Spleen (tissue), 11 donors: ENCODE results near the gene PNPLA6. TPM values are rescaled to one million over a fixed set of nuclear protein-coding genes. Genes with fewer than 3 reads are reported as not detected.
A peak's percentile ranks its signal among the peaks of the same experiment; 100 is the strongest.

Experiments
- DNase-seq: peaks from one replicate; pipeline ENCODE4 v3.0.0-alpha.2; 2020
- H3K27ac ChIP-seq, 8 donors: fragments of 200-600 bp; sonication (generic) in 7 of 8; 1 replicate in 4 of 8; 2 replicates in 4 of 8; pipeline versions ENCODE4 v1.5.0 to v1.8.0; 2016 to 2021; ENCODE audit warnings: inconsistent platforms in 4 of 8, mild to moderate bottlenecking in 4 of 8, moderate library complexity in 1 of 8
- H3K27me3 ChIP-seq, 7 donors: fragments of 200-600 bp; sonication (generic) in 6 of 7; replicated peaks in 1 of 7; 1 replicate in 4 of 7; 2 replicates in 3 of 7; pipeline versions ENCODE4 v1.5.0 to v1.8.0; 2016 to 2021; ENCODE audit warnings: inconsistent platforms in 3 of 7, mild to moderate bottlenecking in 1 of 7
- H3K36me3 ChIP-seq, 6 donors: fragments of 200-600 bp; sonication (generic) in 5 of 6; 1 replicate in 4 of 6; 2 replicates in 2 of 6; pipeline versions ENCODE4 v1.5.0 to v1.8.0; 2016 to 2021; ENCODE audit warnings: inconsistent platforms in 2 of 6
- H3K4me1 ChIP-seq, 6 donors: fragments of 200-600 bp; sonication (generic) in 5 of 6; 1 replicate in 3 of 6; 2 replicates in 3 of 6; pipeline versions ENCODE4 v1.5.0 to v1.8.0; 2016 to 2021; ENCODE audit warnings: inconsistent platforms in 3 of 6
- H3K4me3 ChIP-seq, 8 donors: fragments of 200-600 bp; sonication (generic) in 7 of 8; 1 replicate in 4 of 8; 2 replicates in 4 of 8; pipeline versions ENCODE4 v1.5.0 to v1.8.0; 2016 to 2021; ENCODE audit warnings: inconsistent platforms in 4 of 8, mild to moderate bottlenecking in 4 of 8, moderate library complexity in 2 of 8
- H3K9me3 ChIP-seq, 8 donors: fragments of 200-600 bp; sonication (generic) in 7 of 8; 1 replicate in 4 of 8; 2 replicates in 4 of 8; pipeline versions ENCODE4 v1.5.0 to v1.8.0; 2016 to 2021; ENCODE audit warnings: inconsistent platforms in 4 of 8
- CTCF ChIP-seq, 11 experiments: fragments of 200-600 bp in 7 of 11; fragments of 450-650 bp in 4 of 11; sonication (generic) in 4 of 11; IDR thresholded peaks in 8 of 11; conservative IDR thresholded peaks in 3 of 11; 1 replicate in 7 of 11; 2 replicates in 4 of 11; pipeline versions ENCODE4 v1.4.0 to v1.8.0; 2016 to 2021; ENCODE audit warnings: antibody characterized with exemption in 11 of 11, inconsistent platforms in 4 of 11, mild to moderate bottlenecking in 1 of 11
- POLR2A ChIP-seq, 3 donors: fragments of 450-650 bp; IDR thresholded peaks; one replicate each; pipeline ENCODE4 v1.5.1; 2017; ENCODE audit warnings: antibody characterized with exemption in 3 of 3, mild to moderate bottlenecking in 1 of 3
- POLR2AphosphoS5 ChIP-seq, 3 donors: sonication (generic); formaldehyde crosslinking; IDR thresholded peaks; one replicate each; pipeline ENCODE4 v1.5.1; 2017; ENCODE audit warnings: antibody characterized with exemption in 3 of 3
- WGBS, 5 donors: extraction: QIAGEN DNeasy Blood & Tissue Kit in 3 of 5; methylation state at CpG; one replicate each; pipeline versions ENCODE4 v1.1.5 to v1.1.7; 2013 to 2018; 5-methylcytosine and 5-hydroxymethylcytosine counted together
- intact Hi-C: fragments of 100-400 bp; cut with DNase I; formaldehyde crosslinking; loops from one replicate; pipeline ENCODE4 v1.15.0; 2023; ENCODE audit warnings: low total_unique reads
- polyA plus RNA-seq, 3 donors: library from polyadenylated mRNA; stranded (reverse); fragments of 200-250 nt; gene quantifications; one replicate each; pipeline ENCODE4 v1.2.1, GENCODE V29; 2013
- total RNA-seq, 7 donors: library from RNA; depleted of rRNA in 3 of 7; stranded (reverse); fragments of >200 nt in 3 of 7; fragmentation: NEBNext Ultra II Directional in 4 of 7; extraction: Animal tissue kit (Norgen Biotek cat#: 25700) in 4 of 7; gene quantifications; one replicate each; pipeline versions ENCODE4 v1.1.0 to v1.2.1, GENCODE V29; 2016 to 2021
- donor health status: healthy with polysubstance abuse.
- donor health status: DM: no; HTN: no; CAD: no; lungs with moderate emphysema.
- donor health status: DM: no; HTN: no; CAD: no.
- donor health status: Bipolar disorder and iron deficiency.
- donor health status: healthy.
- donor health status: DM: no; HTN: no; CAD: no.
- donor health status: DM: yes; HTN: yes; CAD: no.

The PNPLA6 gene
- total and polyA plus RNA-seq, 10 donors, result 51.0 to 225 (median 146) TPM

GRCh38 chr19:7522923-7523667 is 12.4 kb upstream of the PNPLA6 start:
- Histone ChIP-seq H3K27ac (peak overlapping the region; percentile 37 to 88 (median 80)), H3K4me1 (peaks cover 20 to 85% (median 56%) of the 10 kb centered on the region in 6 donors), H3K9me3 (no peaks in the 10 kb centered on the region), H3K36me3 (peaks cover 0 to 58% (median 14%) of the 10 kb centered on the region in 6 donors), H3K27me3 (no peaks in the 10 kb centered on the region), H3K4me3 (peak overlapping the region; percentile 62 to 94 (median 86))
- peak; percentile 84 for DNase-seq
- TF ChIP-seq POLR2A (IDR thresholded peaks at IDR 0.05) (no peak), POLR2AphosphoS5 (IDR thresholded peaks at IDR 0.05) (peak in 2 of 3 donors; percentile 42 to 44), CTCF (IDR thresholded peaks at IDR 0.05 in 8 of 11, conservative IDR thresholded peaks at IDR 0.05 in 3 of 11) (no peak)
- intact Hi-C loops, result no loop called here
- 9 to 18% (median 14%) methylated on average over 12 to 23 of the region's 23 CpGs for WGBS, 5 donors

- WGBS, 5 donors, result 90 to 98% (median 92%) methylated on average over 5 of the region's 5 CpGs
- TF ChIP-seq CTCF (IDR thresholded peaks at IDR 0.05 in 8 of 11, conservative IDR thresholded peaks at IDR 0.05 in 3 of 11) (no peak), POLR2AphosphoS5 (IDR thresholded peaks at IDR 0.05) (no peak), POLR2A (IDR thresholded peaks at IDR 0.05) (no peak)
- Histone ChIP-seq H3K27ac (peak overlapping the region in 4 of 8 donors; percentile 6 to 84 (median 78)), H3K4me3 (peak overlapping the region in 3 of 8 donors; percentile 86 to 91 (median 91)), H3K4me1 (peaks cover 20 to 98% (median 61%) of the 10 kb centered on the region in 6 donors), H3K36me3 (peaks cover 0 to 67% (median 28%) of the 10 kb centered on the region in 6 donors), H3K9me3 (no peaks in the 10 kb centered on the region), H3K27me3 (no peaks in the 10 kb centered on the region)
- intact Hi-C loops, result no loop called here
- DNase-seq, result no peak
Measured at GRCh38 chr19:7524523-7524922, 11.0 kb upstream of the PNPLA6 start.

- Histone ChIP-seq H3K36me3 (peaks cover 0 to 67% (median 28%) of the 10 kb centered on the region in 6 donors), H3K4me1 (peaks cover 20 to 95% (median 59%) of the 10 kb centered on the region in 6 donors), H3K4me3 (peak overlapping the region in 2 of 8 donors; percentile 86 to 91), H3K27ac (peak overlapping the region in 6 of 8 donors; percentile 48 to 84 (median 72)), H3K9me3 (no peaks in the 10 kb centered on the region), H3K27me3 (no peaks in the 10 kb centered on the region)
- DNase-seq, result peak; percentile 75
- no peak for TF ChIP-seq CTCF (IDR thresholded peaks at IDR 0.05 in 8 of 11, conservative IDR thresholded peaks at IDR 0.05 in 3 of 11)
- no peak for TF ChIP-seq POLR2AphosphoS5 (IDR thresholded peaks at IDR 0.05)
- no peak for TF ChIP-seq POLR2A (IDR thresholded peaks at IDR 0.05)
- whole genome bisulfite sequencing, 5 donors, result 94 to 96% (median 96%) methylated on average over 20 of the region's 20 CpGs
- intact Hi-C loops, result no loop called here
Measured at GRCh38 chr19:7524992-7525739, 10.4 kb upstream of the PNPLA6 start.
